Measurements from ENCODE around the gene POC1A. TPM values are rescaled to one million over a fixed set of nuclear protein-coding genes. Genes with fewer than 3 reads are reported as not detected.
"Not testable (repeated sequence)": the region's sequence is repeated elsewhere in the genome, so short reads cannot be mapped to it uniquely, and the experiment has no call there.

The POC1A gene
- polyA plus RNA-seq, 1 donor (not counting 4 experiments of a cell fraction or from before 2014, with no cell fraction given), result 11.5 TPM

DNA sequence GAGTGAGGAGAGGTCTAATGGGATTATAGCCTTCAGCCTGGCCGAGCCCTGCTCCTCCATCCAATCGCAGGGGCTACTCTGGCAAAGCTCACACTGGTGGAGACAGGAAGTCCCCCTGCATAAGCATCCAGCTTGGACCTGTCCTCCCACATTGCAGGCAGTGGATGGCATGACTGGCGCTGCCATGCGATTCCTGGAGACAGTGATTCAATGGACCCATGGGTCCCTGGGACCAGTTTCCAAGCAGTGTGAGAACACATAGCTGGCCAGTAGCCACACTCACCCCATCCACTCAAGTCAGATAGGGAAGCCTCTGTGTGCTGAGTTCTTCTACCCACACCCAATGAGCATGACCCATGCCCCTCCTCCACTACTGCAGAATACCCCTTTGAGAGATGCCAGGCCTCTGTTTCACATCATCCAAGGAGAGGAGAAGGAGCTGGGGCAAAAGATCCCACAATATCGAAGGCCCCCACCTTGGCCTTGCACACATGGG lies 18.1 kb upstream of the POC1A start:
- Histone ChIP-seq H3K4me2 (ENCODE audit: control insufficient read depth, extremely low read depth, insufficient read depth, low read depth, low read length) (no peak overlapping the region), H3K9me1 (ENCODE audit: control insufficient read depth, extremely low read depth, insufficient read depth, low read length) (no peaks in the 10 kb centered on the region)
- dilution Hi-C loops (cut with MboI; ENCODE audit: extremely low pct_ligation_motif_present, low sequenced_read_pairs), result no loop called here

DNA sequence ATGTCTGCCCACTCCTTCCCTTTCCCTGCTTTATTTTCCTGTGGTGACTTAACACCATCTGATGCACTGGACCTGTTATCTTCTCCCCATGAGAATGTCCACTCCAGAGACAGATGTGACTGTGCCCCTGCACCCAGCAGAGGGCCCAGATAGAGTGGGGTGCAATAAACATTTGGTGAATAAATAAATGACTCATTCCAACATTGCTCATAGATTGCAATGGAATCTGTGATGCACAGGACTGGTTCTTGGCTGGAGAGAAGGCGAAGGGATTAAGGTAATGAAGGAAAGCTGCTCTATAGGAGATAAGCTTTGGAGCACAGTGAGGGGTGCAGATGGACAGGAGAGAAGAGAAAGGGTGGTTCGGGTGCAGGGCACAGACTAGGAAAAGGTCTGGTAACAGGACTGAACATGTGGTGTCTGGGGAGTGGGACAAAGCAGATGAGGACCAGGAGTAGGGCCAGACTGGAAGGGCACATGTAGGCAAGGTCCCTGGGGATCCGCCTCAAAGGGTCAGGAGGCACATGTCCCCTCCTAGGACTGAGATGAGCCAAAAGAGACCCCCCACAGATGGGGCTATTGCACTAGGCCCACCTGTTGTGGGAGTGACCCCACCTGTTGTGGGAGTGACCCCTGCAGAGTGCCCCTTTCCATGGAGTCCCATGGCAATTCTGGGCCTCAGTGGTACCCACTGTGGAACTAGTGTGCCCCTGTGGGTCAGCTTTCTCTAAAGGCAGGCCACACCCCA lies 17.5 kb upstream of the POC1A start:
- H3K4me1 ChIP-seq (ENCODE audit: control insufficient read depth, extremely low read depth, insufficient read depth, low read length), result peaks cover 7% of the 10 kb centered on the region
- no peak overlapping the region for H3K9ac ChIP-seq (ENCODE audit: control insufficient read depth, extremely low read depth, insufficient read depth, low read length)
- no peak for FAIRE-seq
- H3K9me1 ChIP-seq (ENCODE audit: control insufficient read depth, extremely low read depth, insufficient read depth, low read length), result no peaks in the 10 kb centered on the region
- DNase-seq (ENCODE audit: low read depth, low spot score), result no peak
- H4K20me1 ChIP-seq (ENCODE audit: control insufficient read depth, extremely low read depth, insufficient read depth, low read length), result no peaks in the 10 kb centered on the region
- H3K27me3 ChIP-seq (ENCODE audit: control insufficient read depth, extremely low read depth, insufficient read depth, low read length), result no peaks in the 10 kb centered on the region
- no peak overlapping the region for H2AFZ ChIP-seq (ENCODE audit: control insufficient read depth, low read length)
- H3K4me3 ChIP-seq (ENCODE audit: control insufficient read depth in 2 of 3, extremely low read depth in 1 of 3, insufficient read depth in 2 of 3, low read depth in 1 of 3, low read length in 3 of 3), result no peak overlapping the region
- no peak overlapping the region for H3K4me2 ChIP-seq (ENCODE audit: control insufficient read depth, extremely low read depth, insufficient read depth, low read depth, low read length)
- TF ChIP-seq CTCF (optimal IDR thresholded peaks at IDR 0.05 in 1 of 3, IDR thresholded peaks at IDR 0.05 in 1 of 3, conservative IDR thresholded peaks at IDR 0.05 in 1 of 3; ENCODE audit: extremely low read depth in 1 of 3, insufficient read depth in 2 of 3, low read length in 3 of 3) (peak in 2 of 3 experiments; percentile 7 to 9), EZH2 (IDR thresholded peaks at IDR 0.05; ENCODE audit: low read length) (no peak)
- no peaks in the 10 kb centered on the region for H3K79me2 ChIP-seq (ENCODE audit: control insufficient read depth, insufficient read depth, low read length)
- dilution Hi-C loops (cut with MboI; ENCODE audit: extremely low pct_ligation_motif_present, low sequenced_read_pairs), result no loop called here
- no peak overlapping the region for H3K27ac ChIP-seq (ENCODE audit: control insufficient read depth, insufficient read depth, low read length)
- H3K9me3 ChIP-seq (ENCODE audit: control insufficient read depth, low read depth, low read length), result no peaks in the 10 kb centered on the region
- no peaks in the 10 kb centered on the region for H3K36me3 ChIP-seq (ENCODE audit: control insufficient read depth in 2 of 2, extremely low read depth in 1 of 2, insufficient read depth in 2 of 2, low read length in 2 of 2)

More for the DNA sequence above, 18.1 kb upstream of the POC1A start:
- H3K36me3 ChIP-seq (ENCODE audit: control insufficient read depth in 2 of 2, extremely low read depth in 1 of 2, insufficient read depth in 2 of 2, low read length in 2 of 2), result no peaks in the 10 kb centered on the region
- no peak overlapping the region for H3K4me3 ChIP-seq (ENCODE audit: control insufficient read depth in 2 of 3, extremely low read depth in 1 of 3, insufficient read depth in 2 of 3, low read depth in 1 of 3, low read length in 3 of 3)
- DNase-seq (ENCODE audit: low read depth, low spot score) (no peak), FAIRE-seq (no peak)
- TF ChIP-seq EZH2 (IDR thresholded peaks at IDR 0.05; ENCODE audit: low read length) (no peak), CTCF (optimal IDR thresholded peaks at IDR 0.05 in 1 of 3, IDR thresholded peaks at IDR 0.05 in 1 of 3, conservative IDR thresholded peaks at IDR 0.05 in 1 of 3; ENCODE audit: extremely low read depth in 1 of 3, insufficient read depth in 2 of 3, low read length in 3 of 3) (no peak)
- no peaks in the 10 kb centered on the region for H3K9me3 ChIP-seq (ENCODE audit: control insufficient read depth, low read depth, low read length)
- no peaks in the 10 kb centered on the region for H4K20me1 ChIP-seq (ENCODE audit: control insufficient read depth, extremely low read depth, insufficient read depth, low read length)
- no peak overlapping the region for H2AFZ ChIP-seq (ENCODE audit: control insufficient read depth, low read length)
- no peaks in the 10 kb centered on the region for H3K79me2 ChIP-seq (ENCODE audit: control insufficient read depth, insufficient read depth, low read length)
- no peak overlapping the region for H3K9ac ChIP-seq (ENCODE audit: control insufficient read depth, extremely low read depth, insufficient read depth, low read length)
- H3K27me3 ChIP-seq (ENCODE audit: control insufficient read depth, extremely low read depth, insufficient read depth, low read length), result no peaks in the 10 kb centered on the region
- no peak overlapping the region for H3K27ac ChIP-seq (ENCODE audit: control insufficient read depth, insufficient read depth, low read length)
- H3K4me1 ChIP-seq (ENCODE audit: control insufficient read depth, extremely low read depth, insufficient read depth, low read length), result peaks cover 11% of the 10 kb centered on the region

DNA sequence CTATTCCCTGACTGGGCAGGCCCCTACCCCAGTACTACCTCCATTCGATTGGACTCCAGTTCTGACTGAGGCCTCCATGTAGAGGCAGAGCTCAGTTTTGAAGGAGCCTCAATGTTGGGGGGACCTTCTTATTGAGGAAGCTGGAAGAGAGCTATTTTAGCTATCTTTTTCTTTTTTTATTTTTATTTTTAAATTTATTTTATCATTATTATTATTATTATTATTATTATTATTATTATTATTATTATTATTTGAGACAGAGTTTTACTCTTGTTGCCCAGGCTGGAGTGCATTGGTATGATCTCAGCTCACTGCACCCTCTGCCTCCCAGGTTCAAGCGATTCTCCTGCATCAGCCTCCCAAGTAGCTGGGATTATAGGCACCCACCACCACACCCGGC lies 16.0 kb upstream of the POC1A start:
- not testable (repeated sequence) for H3K4me1 ChIP-seq (ENCODE audit: control insufficient read depth, extremely low read depth, insufficient read depth, low read length); FAIRE-seq

More for the DNA sequence above, 16.0 kb upstream of the POC1A start:
- H3K4me3 ChIP-seq (ENCODE audit: control insufficient read depth in 2 of 3, extremely low read depth in 1 of 3, insufficient read depth in 2 of 3, low read depth in 1 of 3, low read length in 3 of 3); H3K9ac ChIP-seq (ENCODE audit: control insufficient read depth, extremely low read depth, insufficient read depth, low read length); H3K27ac ChIP-seq (ENCODE audit: control insufficient read depth, insufficient read depth, low read length); H3K27me3 ChIP-seq (ENCODE audit: control insufficient read depth, extremely low read depth, insufficient read depth, low read length); H3K79me2 ChIP-seq (ENCODE audit: control insufficient read depth, insufficient read depth, low read length); dilution Hi-C loops (cut with MboI; ENCODE audit: extremely low pct_ligation_motif_present, low sequenced_read_pairs); H2AFZ ChIP-seq (ENCODE audit: control insufficient read depth, low read length); H3K9me1 ChIP-seq (ENCODE audit: control insufficient read depth, extremely low read depth, insufficient read depth, low read length); DNase-seq (ENCODE audit: low read depth, low spot score); H3K9me3 ChIP-seq (ENCODE audit: control insufficient read depth, low read depth, low read length); H3K4me2 ChIP-seq (ENCODE audit: control insufficient read depth, extremely low read depth, insufficient read depth, low read depth, low read length); H3K36me3 ChIP-seq (ENCODE audit: control insufficient read depth in 2 of 2, extremely low read depth in 1 of 2, insufficient read depth in 2 of 2, low read length in 2 of 2); H4K20me1 ChIP-seq (ENCODE audit: control insufficient read depth, extremely low read depth, insufficient read depth, low read length): not testable (repeated sequence)

Measured in keratinocyte (primary cell).